ENCODE results near the gene LRP10. TPM values are rescaled to one million over a fixed set of nuclear protein-coding genes. Genes with fewer than 3 reads are reported as not detected.

Gene LRP10
- total and polyA plus RNA-seq, 2 of the 8 experiments (the other 6 are each of a cell fraction or from before 2014, with no cell fraction given), result 12.4 to 15.6 TPM

GRCh38 chr14:22884076-22884737 lies 12.7 kb downstream of the LRP10 start (continued):
- TF ChIP-seq E2F6 (IDR thresholded peaks at IDR 0.05), result no peak
- TF ChIP-seq TCF12 (IDR thresholded peaks at IDR 0.05; ENCODE audit: low read depth, low read length), result no peak
- no peak for TF ChIP-seq ZNF274 (IDR thresholded peaks at IDR 0.05; ENCODE audit: borderline replicate concordance, extremely low read depth, low read length)
